Activated naive CD4-positive, alpha-beta T cell (primary cell): ENCODE data around the gene TMEM143.
"Not testable (repeated sequence)": the region's sequence is repeated elsewhere in the genome, so short reads cannot be mapped to it uniquely, and the experiment has no call there.

Source experiments
- DNase-seq, 4 experiments: peaks; one replicate each; lab custom pipeline; 2025; lab: John Stamatoyannopoulos, UW

Gene TMEM143

DNA sequence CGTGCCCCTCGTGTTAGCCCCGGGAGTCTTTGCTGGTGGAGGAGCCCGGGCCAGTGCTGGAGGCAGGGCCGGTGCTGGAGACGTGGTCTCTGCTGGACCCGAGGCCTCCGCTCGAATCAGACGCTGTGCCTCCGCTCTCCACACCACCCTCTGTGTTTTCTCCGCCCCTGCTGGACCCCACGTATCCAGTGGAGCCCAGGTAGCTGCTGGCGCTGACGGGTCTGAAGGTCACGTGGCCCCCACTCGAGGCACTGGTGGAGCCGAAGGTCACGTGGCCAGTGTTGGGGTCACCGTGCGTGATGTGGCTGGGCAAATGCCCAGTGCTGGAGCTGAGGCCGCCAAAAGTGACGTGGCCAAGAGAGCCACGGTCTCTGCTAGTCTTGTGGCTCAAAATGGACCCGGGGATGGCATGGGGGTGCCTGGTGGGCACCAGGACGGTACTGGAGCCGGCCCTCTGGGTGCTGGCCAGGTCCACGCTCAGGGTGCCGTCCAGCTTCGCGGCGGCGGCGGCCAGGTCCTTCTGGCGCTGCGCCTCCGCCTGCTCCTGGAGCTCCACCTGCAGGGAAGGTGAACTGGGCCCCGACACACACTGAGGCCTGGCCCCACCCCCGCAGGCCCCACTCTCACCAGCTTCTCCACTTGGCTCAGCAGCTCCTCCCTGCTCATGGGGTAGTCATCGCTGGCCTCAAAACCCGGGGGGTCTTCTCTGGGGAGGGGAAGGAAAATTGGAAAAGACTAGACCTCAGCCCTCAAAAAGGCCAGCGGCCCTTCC lies 66.6 kb downstream of the TMEM143 start:
- DNase-seq = no peak

DNA sequence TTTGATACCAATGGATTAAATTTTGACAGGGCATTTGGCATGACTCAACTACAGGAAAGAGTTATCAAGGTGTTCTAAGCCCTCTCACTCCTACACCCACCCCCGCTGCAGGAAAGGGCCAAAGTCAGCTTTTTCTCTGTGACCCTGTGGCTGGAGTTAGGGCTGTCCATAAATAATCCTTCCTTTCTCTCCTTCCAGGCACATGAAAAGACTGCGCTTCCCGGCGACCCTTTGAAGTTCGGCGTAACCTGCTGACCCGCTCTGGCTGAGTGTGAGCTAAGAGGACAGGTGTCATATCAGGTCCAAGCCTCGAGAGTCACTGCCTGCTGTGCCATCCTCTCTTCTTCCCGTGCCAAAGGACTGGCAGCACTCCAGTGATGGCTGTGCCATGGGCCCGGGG lies 68.3 kb downstream of the TMEM143 start:
- no peak for DNase-seq

DNA sequence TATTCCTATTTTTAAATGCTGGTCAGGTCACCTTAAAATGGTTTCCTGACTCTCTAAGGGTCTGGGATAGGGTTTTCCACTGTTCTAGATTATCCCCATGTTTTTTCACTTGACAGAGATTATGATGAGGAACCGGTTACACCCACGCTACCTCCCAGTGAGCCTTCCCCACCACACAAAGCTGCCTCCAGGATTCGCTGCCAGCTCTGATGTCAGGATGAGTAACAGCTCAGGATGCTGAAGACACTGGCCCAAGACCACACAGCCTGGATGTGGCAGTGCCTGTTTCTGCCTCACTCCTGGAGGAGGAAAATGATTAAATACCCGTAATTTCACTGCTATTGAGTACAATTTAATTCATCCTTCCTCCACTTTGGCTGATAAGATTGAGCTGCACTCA lies 70.9 kb downstream of the TMEM143 start:
- DNase-seq = no peak

DNA sequence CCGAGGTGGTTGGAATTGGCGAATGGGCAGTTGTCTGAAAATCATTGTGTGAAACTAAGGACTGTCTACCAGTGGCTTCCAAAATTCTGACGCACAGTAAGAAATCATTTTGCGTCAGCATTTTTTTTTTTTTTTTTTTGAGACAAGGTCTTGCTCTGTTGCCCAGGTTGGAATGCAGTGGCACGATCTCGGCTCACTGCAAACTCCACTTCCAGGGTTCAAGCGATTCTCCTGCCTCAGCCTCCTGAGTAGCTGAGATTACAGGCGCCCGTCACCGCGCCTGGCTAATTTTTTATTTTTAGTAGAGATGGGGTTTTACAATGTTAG lies 72.3 kb downstream of the TMEM143 start:
- DNase-seq = not testable (repeated sequence)

DNA sequence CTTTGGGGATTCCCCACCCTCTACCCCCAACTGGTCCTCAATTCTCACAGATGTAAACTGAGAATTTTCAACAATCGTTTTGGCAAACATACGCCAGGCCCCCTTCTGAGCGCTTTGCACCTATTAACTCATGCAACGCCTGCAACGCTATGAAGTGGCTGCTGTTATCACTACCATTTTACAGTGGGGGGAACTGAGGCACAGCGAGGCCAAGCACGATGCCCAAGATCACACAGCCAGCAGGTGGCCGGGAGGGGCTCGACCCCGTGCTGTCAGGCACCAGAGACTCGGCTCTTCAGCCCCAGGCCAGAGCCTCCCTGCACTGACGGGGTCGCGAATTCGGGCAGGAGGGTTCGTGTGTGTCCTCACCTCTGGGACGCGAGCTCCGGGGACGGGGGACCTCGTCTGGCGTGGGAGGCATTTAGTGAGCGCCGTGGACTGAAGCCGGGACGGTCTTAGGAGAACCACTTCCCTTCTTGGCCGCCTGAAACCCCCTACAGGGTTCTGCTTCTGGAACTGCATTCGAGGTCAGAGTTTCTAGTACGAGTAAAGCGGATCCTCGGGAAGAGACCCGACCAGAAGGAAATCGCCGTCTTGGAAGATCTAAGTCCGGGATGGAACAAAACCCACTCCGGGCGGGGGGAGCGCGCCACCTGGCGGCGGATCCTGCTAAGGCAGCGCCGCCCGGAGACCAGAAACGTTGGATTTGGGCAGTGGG lies 72.8 kb downstream of the TMEM143 start:
- peak in 3 of 4 experiments; percentile 37 to 56 (median 51) for DNase-seq

DNA sequence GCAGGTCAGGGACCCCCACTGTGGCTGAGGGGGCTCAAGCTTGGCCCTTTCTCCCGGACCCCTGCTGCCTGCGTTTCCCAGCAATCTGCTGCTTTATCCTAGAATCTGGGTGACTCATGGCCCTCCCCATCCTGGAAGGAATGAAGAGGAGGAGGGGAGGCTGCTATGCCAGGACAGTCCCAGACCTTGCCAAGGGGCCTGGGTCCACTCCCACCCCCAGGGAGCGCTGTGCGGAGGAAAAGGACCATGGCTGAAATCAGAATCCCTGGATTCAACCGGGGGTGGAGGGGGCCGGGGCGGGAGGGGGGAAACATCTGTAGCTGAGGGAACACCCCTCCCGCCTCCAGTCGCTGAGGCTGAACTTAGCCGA lies 73.4 kb downstream of the TMEM143 start:
- no peak for DNase-seq

DNA sequence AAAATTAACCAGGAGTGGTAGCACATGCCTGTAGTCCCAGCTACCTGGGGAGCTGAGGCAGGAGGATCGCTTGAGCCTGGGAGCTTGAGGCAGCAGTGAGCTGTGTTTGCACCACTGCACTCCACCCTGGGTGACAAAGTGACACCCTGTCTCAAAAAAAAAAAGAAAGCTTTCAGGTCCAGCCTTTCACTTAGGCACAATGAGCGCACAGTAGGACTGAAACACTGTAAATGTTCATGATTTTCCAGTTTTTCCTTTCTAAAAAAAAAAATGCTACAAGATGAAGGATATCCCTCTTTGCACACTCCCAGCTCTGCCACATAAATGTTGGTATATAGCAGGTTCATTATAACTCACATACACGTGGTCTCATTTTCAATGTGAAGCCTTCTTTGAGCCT lies 76.0 kb downstream of the TMEM143 start:
- DNase-seq = no peak

DNA sequence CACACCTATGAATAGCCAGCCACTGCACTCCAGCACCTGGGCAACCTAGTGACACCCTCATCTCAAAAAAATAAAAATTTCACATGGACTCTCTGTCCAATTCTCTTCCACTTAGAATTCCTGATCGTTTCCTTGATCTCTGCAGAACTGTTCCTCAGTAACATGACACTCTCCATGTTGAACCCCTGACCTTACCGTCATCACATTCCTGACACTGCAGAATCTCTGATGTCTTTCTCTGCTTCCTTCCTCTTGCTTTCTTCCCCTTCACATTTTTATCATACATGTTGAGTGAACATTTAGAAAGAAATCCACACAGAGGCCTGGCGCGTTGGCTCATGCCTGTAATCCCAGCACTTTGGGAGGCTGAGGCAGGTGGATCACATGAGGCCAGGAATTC lies 78.8 kb downstream of the TMEM143 start:
- DNase-seq = no peak

DNA sequence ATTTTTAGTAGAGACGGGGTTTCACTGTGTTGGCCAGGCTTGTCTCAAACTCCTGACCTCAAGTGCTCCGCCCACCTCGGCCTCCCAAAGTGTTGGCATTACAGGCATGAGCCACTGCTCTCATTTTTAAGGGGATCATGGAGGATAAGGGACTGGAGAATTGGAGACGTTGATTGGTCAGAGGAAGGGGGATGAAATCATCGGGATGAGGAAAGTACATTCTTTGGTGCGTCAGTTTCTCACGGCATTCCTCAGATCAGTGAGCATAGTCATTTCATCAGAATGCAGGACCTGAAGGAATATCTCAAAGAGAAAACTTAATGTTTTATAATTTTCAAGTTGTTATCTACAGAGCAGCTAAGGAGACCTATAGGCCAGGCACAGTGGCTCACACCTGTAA lies 79.8 kb downstream of the TMEM143 start:
- DNase-seq = no peak
